Measurements from ENCODE around the gene ATP11A.

ATP11A gene

DNA sequence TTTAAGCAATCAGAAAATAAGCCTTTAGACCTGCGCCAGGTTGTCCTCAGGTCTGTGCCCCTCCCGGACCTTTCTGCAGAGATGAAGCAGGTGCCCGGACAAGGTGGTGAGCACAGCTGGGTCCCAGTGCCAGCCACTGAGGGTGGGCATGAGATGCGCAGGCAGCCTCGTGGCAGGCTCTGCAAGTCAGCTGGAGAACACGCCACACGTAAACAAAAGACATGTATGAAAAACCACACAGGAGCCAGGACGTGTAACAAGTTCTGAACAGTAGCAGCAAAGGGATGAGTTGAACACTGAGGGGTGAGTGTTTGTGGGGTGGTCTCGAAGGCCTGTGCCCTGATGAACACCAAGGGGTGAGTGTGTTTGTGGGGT lies 210.4 kb downstream of the ATP11A start (continued):
- TF ChIP-seq, protein P1, sequence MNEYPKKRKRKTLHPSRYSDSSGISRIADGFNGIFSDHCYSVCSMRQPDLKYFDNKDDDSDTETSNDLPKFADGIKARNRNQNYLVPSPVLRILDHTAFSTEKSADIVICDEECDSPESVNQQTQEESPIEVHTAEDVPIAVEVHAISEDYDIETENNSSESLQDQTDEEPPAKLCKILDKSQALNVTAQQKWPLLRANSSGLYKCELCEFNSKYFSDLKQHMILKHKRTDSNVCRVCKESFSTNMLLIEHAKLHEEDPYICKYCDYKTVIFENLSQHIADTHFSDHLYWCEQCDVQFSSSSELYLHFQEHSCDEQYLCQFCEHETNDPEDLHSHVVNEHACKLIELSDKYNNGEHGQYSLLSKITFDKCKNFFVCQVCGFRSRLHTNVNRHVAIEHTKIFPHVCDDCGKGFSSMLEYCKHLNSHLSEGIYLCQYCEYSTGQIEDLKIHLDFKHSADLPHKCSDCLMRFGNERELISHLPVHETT (tag by site-specific recombination; IDR thresholded peaks at IDR 0.05), result no peak
- TF ChIP-seq ZBTB6 (tag by site-specific recombination; IDR thresholded peaks at IDR 0.05), result no peak
- TF ChIP-seq ZNF830 (tag by site-specific recombination; IDR thresholded peaks at IDR 0.05; ENCODE audit: low read depth), result no peak
- no peak for TF ChIP-seq ZFP3 (tag by site-specific recombination; IDR thresholded peaks at IDR 0.05; ENCODE audit: low read depth)
- TF ChIP-seq ZNF529 (tag by site-specific recombination; IDR thresholded peaks at IDR 0.05; ENCODE audit: insufficient replicate concordance), result no peak

- no peaks in the 10 kb centered on the region for H3K9me3 ChIP-seq (ENCODE audit: control insufficient read depth, insufficient read depth, low read depth, low read length)
- CTCF ChIA-PET, result no interaction called here
These were observed 210.9 kb downstream of the ATP11A start for GRCh38 chr13:112900691-112901091.

GRCh38 chr13:112902101-112902651 lies 212.3 kb downstream of the ATP11A start:
- peaks cover 0 to 28% of the 10 kb centered on the region in 2 experiments; a peak in 1 of 3 replicates for H3K36me3 ChIP-seq (ENCODE audit: control insufficient read depth in 2 of 2, insufficient read depth in 1 of 2, low read length in 2 of 2)
- ChIA-PET POLR2A (no interaction called here), CTCF (interaction anchor here (0.6 kb wide), 1 partner anchor 121 kb away, joined by 3 read pairs; no protein-coding TSS in a partner anchor)
- TF ChIP-seq, protein P2, sequence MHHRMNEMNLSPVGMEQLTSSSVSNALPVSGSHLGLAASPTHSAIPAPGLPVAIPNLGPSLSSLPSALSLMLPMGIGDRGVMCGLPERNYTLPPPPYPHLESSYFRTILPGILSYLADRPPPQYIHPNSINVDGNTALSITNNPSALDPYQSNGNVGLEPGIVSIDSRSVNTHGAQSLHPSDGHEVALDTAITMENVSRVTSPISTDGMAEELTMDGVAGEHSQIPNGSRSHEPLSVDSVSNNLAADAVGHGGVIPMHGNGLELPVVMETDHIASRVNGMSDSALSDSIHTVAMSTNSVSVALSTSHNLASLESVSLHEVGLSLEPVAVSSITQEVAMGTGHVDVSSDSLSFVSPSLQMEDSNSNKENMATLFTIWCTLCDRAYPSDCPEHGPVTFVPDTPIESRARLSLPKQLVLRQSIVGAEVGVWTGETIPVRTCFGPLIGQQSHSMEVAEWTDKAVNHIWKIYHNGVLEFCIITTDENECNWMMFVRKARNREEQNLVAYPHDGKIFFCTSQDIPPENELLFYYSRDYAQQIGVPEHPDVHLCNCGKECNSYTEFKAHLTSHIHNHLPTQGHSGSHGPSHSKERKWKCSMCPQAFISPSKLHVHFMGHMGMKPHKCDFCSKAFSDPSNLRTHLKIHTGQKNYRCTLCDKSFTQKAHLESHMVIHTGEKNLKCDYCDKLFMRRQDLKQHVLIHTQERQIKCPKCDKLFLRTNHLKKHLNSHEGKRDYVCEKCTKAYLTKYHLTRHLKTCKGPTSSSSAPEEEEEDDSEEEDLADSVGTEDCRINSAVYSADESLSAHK (tag by site-specific recombination; IDR thresholded peaks at IDR 0.05), result no peak
- TF ChIP-seq SCRT1 (tag by site-specific recombination; IDR thresholded peaks at IDR 0.05; ENCODE audit: borderline replicate concordance), result peak; percentile 49; the same call in 1 of the 2 replicates
- TF ChIP-seq SCRT2 (tag by site-specific recombination; IDR thresholded peaks at IDR 0.05), result peak; percentile 89
- no peak for TF ChIP-seq ZNF48 (tag by site-specific recombination; IDR thresholded peaks at IDR 0.05)
- H3K4me1 ChIP-seq (ENCODE audit: control insufficient read depth, insufficient read depth, low read length), result no peaks in the 10 kb centered on the region
- H3K4me3 ChIP-seq (ENCODE audit: low read depth, low read length), result no peak overlapping the region
- H3K9me3 ChIP-seq (ENCODE audit: control insufficient read depth, insufficient read depth, low read depth, low read length), result no peaks in the 10 kb centered on the region
- H3K27ac ChIP-seq (ENCODE audit: extremely low read depth, low read depth, low read length), result no peak overlapping the region

More at GRCh38 chr13:112900691-112901091, 210.9 kb downstream of the ATP11A start:
- POLR2A ChIA-PET, result no interaction called here
- Histone ChIP-seq H3K36me3 (ENCODE audit: control insufficient read depth in 2 of 2, insufficient read depth in 1 of 2, low read length in 2 of 2) (peaks cover 0 to 24% of the 10 kb centered on the region in 2 experiments; a peak in 1 of 3 replicates), H3K27ac (ENCODE audit: extremely low read depth, low read depth, low read length) (no peak overlapping the region), H3K4me1 (ENCODE audit: control insufficient read depth, insufficient read depth, low read length) (no peaks in the 10 kb centered on the region), H3K4me3 (ENCODE audit: low read depth, low read length) (no peak overlapping the region)
- TF ChIP-seq ZIC2 (tag by site-specific recombination; IDR thresholded peaks at IDR 0.05), result peak; percentile 63
- no peak for TF ChIP-seq ZSCAN18 (tag by site-specific recombination; IDR thresholded peaks at IDR 0.05)

GRCh38 chr13:112902669-112903068 lies 212.8 kb downstream of the ATP11A start:
- ChIA-PET POLR2A (no interaction called here), CTCF (no interaction called here)
- Histone ChIP-seq H3K9me3 (ENCODE audit: control insufficient read depth, insufficient read depth, low read depth, low read length) (no peaks in the 10 kb centered on the region), H3K27ac (ENCODE audit: extremely low read depth, low read depth, low read length) (no peak overlapping the region), H3K4me1 (ENCODE audit: control insufficient read depth, insufficient read depth, low read length) (no peaks in the 10 kb centered on the region), H3K4me3 (ENCODE audit: low read depth, low read length) (no peak overlapping the region), H3K36me3 (ENCODE audit: control insufficient read depth in 2 of 2, insufficient read depth in 1 of 2, low read length in 2 of 2) (peaks cover 0 to 28% of the 10 kb centered on the region in 2 experiments; a peak in 1 of 3 replicates)
- TF ChIP-seq PBX3 (CRISPR knock-in tag; IDR thresholded peaks at IDR 0.05) (no peak), ZBTB8A (tag by site-specific recombination; IDR thresholded peaks at IDR 0.05) (no peak), ZBTB6 (tag by site-specific recombination; IDR thresholded peaks at IDR 0.05) (no peak)

Measured in HEK293 (cell line).